Suprapubic skin (tissue), 4 donors: ENCODE measurements around the gene CFLAR. TPM values are rescaled to one million over a fixed set of nuclear protein-coding genes. Genes with fewer than 3 reads are reported as not detected.

ENCODE experiments used
- DNase-seq, 2 donors: peaks; one replicate each; pipeline ENCODE4 v3.0.0-alpha.2; 2019; ENCODE audit warnings: low spot score in 2 of 2
- H3K27ac ChIP-seq: fragments of 200-600 bp; sonication (generic); one replicate; pipeline ENCODE4 v1.5.1; 2019
- H3K27me3 ChIP-seq: fragments of 200-600 bp; sonication (generic); one replicate; pipeline ENCODE4 v1.5.1; 2019
- H3K36me3 ChIP-seq: fragments of 200-600 bp; sonication (generic); one replicate; pipeline ENCODE4 v1.5.1; 2019
- H3K4me1 ChIP-seq: fragments of 200-600 bp; sonication (generic); one replicate; pipeline ENCODE4 v1.5.1; 2019
- H3K4me3 ChIP-seq: fragments of 200-600 bp; sonication (generic); one replicate; pipeline ENCODE4 v1.5.1; 2019; ENCODE audit warnings: mild to moderate bottlenecking
- H3K9me3 ChIP-seq: fragments of 200-600 bp; sonication (generic); one replicate; pipeline ENCODE4 v1.5.1; 2019
- CTCF ChIP-seq, 2 donors: fragments of 200-600 bp in 1 of 2; fragments of 450-650 bp in 1 of 2; sonication (generic) in 1 of 2; IDR thresholded peaks; one replicate each; pipeline ENCODE4 v1.5.1; 2016 to 2019; ENCODE audit warnings: antibody characterized with exemption in 2 of 2, mild to moderate bottlenecking in 1 of 2, moderate library complexity in 1 of 2
- EP300 ChIP-seq: sonication (generic); formaldehyde crosslinking; IDR thresholded peaks from one replicate; pipeline ENCODE4 v1.6.1; 2017; ENCODE audit warnings: antibody characterized with exemption
- POLR2A ChIP-seq, 2 donors: fragments of 450-650 bp; IDR thresholded peaks; one replicate each; pipeline ENCODE4 v1.6.1; 2017; ENCODE audit warnings: antibody characterized with exemption in 2 of 2, mild to moderate bottlenecking in 2 of 2, moderate library complexity in 2 of 2
- POLR2AphosphoS5 ChIP-seq, 3 donors: sonication (generic); formaldehyde crosslinking; IDR thresholded peaks; one replicate each; pipeline ENCODE4 v1.6.1; 2017; ENCODE audit warnings: antibody characterized with exemption in 3 of 3
- WGBS: methylation state at CpG from one replicate; pipeline ENCODE4 v1.1.5; 2018; 5-methylcytosine and 5-hydroxymethylcytosine counted together
- total RNA-seq, 4 donors: library from RNA; depleted of rRNA; stranded (reverse); fragments of >200 nt; gene quantifications; one replicate each; pipeline ENCODE4 v1.1.0, GENCODE V29; 2016

CFLAR gene
- total RNA-seq, 4 donors from 2014 or later, result 116 to 250 (median 147) TPM

DNA sequence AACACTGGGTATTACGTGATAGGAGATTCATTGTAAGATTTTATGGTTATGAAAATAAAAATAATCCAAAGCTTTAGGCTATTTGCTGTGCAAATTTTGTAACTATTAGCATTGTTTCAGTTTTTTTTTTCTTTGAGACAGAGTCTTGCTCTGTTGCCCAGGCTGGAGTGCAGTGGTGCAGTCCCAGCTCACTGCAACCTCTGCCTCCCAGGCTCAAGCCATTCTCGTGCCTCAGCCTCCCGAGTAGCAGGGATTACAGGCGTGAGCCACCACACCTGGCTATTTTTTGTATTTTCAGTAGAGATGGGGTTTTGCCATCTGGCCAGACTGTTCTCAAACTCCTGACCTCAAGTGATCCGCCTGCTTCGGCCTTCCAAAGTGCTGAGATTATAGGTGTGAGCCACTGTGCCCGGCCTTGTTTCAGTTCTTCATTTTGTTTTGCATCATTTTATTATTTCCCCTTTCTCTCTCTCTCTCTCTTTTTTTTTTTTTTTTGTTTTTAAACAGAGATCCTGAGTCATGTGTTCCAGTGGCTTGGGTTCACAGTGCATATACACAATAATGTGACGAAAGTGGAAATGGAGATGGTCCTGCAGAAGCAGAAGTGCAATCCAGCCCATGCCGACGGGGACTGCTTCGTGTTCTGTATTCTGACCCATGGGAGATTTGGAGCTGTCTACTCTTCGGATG, 92.7 kb downstream of the CFLAR start:
- no peak overlapping the region for H3K27ac ChIP-seq
- H3K9me3 ChIP-seq, result no peaks in the 10 kb centered on the region
- TF ChIP-seq CTCF (IDR thresholded peaks at IDR 0.05) (no peak), POLR2AphosphoS5 (IDR thresholded peaks at IDR 0.05) (no peak), POLR2A (IDR thresholded peaks at IDR 0.05) (no peak), EP300 (no peak)
- no peaks in the 10 kb centered on the region for H3K27me3 ChIP-seq
- 91% methylated on average over 12 of the region's 12 CpGs for WGBS
- H3K4me3 ChIP-seq, result no peak overlapping the region
- no peak for DNase-seq
- no peaks in the 10 kb centered on the region for H3K4me1 ChIP-seq
- H3K36me3 ChIP-seq, result peaks cover 3% of the 10 kb centered on the region

GRCh38 chr2:201215963-201216362, 100.0 kb downstream of the CFLAR start:
- Histone ChIP-seq H3K27ac (no peak overlapping the region), H3K27me3 (no peaks in the 10 kb centered on the region), H3K4me3 (no peak overlapping the region), H3K4me1 (peaks cover 3% of the 10 kb centered on the region), H3K9me3 (no peaks in the 10 kb centered on the region), H3K36me3 (peaks cover 14% of the 10 kb centered on the region)
- no peak for DNase-seq
- 98% methylated on average over 4 of the region's 4 CpGs for WGBS
- TF ChIP-seq POLR2A (IDR thresholded peaks at IDR 0.05), result no peak
- TF ChIP-seq CTCF (IDR thresholded peaks at IDR 0.05), result no peak
- TF ChIP-seq POLR2AphosphoS5 (IDR thresholded peaks at IDR 0.05), result no peak
- no peak for TF ChIP-seq EP300

GRCh38 chr2:201216918-201217317, 101.0 kb downstream of the CFLAR start:
- TF ChIP-seq EP300, result no peak
- TF ChIP-seq POLR2A (IDR thresholded peaks at IDR 0.05), result no peak
- no peak for TF ChIP-seq POLR2AphosphoS5 (IDR thresholded peaks at IDR 0.05)
- TF ChIP-seq CTCF (IDR thresholded peaks at IDR 0.05), result no peak
- no peaks in the 10 kb centered on the region for H3K27me3 ChIP-seq
- H3K4me1 ChIP-seq, result peaks cover 3% of the 10 kb centered on the region
- no peak for DNase-seq
- no peak overlapping the region for H3K27ac ChIP-seq
- H3K9me3 ChIP-seq, result no peaks in the 10 kb centered on the region
- H3K4me3 ChIP-seq, result no peak overlapping the region
- peaks cover 14% of the 10 kb centered on the region for H3K36me3 ChIP-seq
- 91% methylated on average over 1 of the region's 1 CpG for WGBS

DNA sequence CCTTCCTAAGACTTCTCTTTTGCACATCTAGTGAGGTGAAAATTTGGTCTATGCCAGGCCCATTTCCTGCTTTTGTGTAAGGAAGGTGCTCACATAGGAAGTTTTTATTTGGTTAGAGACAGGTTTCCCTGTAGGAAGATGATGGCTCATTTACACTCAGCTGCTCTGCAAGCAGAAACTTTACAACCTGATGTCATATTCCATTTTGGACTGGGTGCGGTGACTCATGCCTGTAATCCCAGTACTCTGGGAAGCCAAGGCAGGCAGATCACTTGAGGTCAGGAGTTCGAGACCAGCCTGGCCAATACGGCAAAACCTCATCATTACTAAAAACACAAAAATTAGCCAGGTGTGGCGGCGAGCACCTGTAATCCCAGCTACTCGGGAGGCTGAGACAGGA, 102.8 kb downstream of the CFLAR start:
- no peaks in the 10 kb centered on the region for H3K27me3 ChIP-seq
- no peak for DNase-seq
- H3K4me3 ChIP-seq, result no peak overlapping the region
- H3K36me3 ChIP-seq, result peaks cover 14% of the 10 kb centered on the region
- no peaks in the 10 kb centered on the region for H3K9me3 ChIP-seq
- no peak for TF ChIP-seq POLR2A (IDR thresholded peaks at IDR 0.05)
- TF ChIP-seq POLR2AphosphoS5 (IDR thresholded peaks at IDR 0.05), result no peak
- peaks cover 3% of the 10 kb centered on the region for H3K4me1 ChIP-seq
- no peak overlapping the region for H3K27ac ChIP-seq
- 90% methylated on average over 6 of the region's 6 CpGs for WGBS

DNA sequence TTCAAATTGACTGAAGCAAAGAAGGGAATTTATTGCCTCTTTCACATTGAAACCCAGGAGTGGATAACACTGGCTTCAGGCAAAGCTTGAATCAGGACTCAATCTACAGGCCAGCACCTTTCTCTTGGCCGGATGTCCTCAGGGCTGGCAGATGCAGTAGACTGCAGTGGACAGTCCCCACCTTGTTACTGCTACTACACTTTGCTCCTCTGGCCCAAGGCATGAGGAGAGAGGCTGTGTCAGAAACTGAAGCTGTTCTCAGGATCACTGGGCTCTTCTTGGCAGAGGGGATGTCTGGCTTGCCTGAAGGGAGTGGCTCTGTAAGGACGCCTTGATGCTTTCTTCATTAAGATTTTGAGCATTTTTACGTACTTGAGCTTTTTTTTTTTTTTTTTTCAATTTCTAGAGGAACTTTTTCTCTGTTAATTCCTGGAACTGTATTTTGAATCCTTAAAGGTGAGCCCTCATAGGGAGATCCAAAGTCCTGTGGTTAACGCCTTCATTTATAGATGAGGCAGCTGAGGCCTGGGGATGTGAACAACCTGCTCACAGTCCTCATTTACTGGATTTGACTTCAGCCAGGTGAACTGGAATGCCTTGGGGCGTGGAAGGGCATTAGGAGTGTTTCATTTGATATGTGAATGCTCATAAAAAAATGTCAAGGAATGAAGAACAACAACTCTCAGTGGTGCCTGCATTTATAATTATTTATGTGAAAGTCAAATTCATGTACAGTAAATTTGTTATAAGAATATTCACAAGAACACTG, 103.5 kb downstream of the CFLAR start:
- no peak overlapping the region for H3K27ac ChIP-seq
- TF ChIP-seq POLR2A (IDR thresholded peaks at IDR 0.05) (no peak), POLR2AphosphoS5 (IDR thresholded peaks at IDR 0.05) (no peak), EP300 (no peak), CTCF (IDR thresholded peaks at IDR 0.05) (no peak)
- WGBS, result 76% methylated on average over 5 of the region's 5 CpGs

More for the DNA sequence above, 103.5 kb downstream of the CFLAR start:
- H3K27me3 ChIP-seq, result no peaks in the 10 kb centered on the region
- no peak for DNase-seq
- peaks cover 14% of the 10 kb centered on the region for H3K36me3 ChIP-seq
- peaks cover 3% of the 10 kb centered on the region for H3K4me1 ChIP-seq
- H3K4me3 ChIP-seq, result no peak overlapping the region
- H3K9me3 ChIP-seq, result no peaks in the 10 kb centered on the region
